ENCODE data around the gene NEDD9.

The NEDD9 gene

DNA sequence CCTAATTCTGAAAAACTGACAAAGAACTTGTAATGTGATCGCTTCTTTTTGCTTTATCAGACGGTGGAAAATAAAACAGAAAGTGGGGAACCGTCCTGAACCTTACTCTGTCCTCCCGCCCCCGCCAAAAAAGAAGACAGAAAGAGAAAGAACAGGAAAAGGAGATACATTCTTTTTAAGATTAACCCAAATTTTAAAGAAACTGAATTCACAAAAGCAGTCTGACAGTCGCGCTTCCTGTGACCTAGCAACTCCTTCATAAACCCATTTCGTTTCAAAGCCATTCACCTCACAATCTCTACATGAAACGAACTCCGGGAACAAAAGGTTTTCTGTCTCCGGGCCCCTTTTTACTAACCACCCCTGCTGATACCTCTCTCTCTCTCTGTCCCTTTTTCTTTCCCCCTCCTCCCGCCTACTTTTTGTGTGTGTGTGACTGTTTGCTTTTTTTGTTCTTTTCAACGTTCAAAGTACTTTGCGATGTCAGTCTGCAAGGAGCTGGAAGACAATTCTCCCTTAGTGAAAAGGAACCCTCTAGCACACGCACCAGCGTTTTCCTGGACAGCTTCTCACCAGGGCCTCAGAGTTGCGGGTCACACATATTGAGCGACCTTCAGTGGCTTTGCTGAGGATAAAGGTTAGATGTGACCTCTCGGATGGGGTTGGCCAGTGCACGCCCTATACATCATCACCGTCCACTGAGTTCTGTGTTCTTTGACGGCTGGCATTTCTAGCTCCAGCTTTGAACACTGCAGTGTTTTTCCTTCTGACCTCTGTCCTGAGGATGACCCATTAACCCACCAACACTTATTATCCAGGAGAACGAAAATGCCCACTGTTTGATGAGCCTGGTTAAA is 530 bp upstream of the NEDD9 start:
- DNase-seq = no peak

DNA sequence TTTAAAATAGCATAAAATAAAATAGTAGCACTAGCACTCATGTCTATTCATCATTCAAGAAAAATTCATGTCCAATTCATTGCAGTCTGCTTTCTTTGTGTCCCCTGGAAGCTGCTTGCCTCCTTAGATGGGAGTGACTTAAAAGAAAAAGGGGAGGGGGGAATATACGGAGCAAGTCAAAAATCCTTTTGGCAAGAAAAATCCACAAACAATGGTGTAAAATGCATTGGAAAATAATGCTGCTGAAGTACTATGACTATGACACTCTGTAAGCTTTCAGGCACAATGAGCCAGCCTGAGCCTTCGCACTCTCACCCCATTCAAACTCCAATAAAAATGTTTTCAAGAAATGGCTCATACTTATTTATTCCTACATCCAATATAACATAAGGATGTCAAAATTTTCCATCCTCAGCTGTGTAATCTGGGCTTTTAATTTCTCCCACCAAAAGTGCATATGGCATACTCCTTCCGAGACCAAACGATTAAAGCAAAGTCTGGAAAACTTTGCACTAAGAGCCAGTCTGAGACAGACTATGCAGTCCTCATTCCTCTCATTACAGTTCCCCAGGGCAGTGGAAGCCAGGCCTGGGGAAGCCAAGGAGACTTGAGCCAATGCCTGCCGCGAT is 790 bp downstream of the NEDD9 start:
- DNase-seq = no peak

DNA sequence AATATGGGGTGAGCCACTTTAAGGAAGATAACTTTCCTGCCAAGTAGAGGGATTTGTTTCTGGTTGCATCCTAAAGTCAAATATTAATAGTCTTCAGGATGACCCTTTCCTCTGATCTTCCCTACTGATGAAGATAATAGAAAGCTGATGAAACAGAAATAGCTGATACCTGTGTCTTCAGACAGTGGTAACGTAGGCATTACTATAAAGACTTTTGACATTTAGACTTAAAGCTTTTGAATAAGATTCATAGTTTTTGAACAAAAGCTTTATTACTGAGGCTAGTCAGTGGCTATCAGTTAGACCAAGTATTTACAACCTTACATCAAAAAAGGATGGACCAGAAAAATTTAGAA is 1.4 kb downstream of the NEDD9 start:
- no peak for DNase-seq

DNA sequence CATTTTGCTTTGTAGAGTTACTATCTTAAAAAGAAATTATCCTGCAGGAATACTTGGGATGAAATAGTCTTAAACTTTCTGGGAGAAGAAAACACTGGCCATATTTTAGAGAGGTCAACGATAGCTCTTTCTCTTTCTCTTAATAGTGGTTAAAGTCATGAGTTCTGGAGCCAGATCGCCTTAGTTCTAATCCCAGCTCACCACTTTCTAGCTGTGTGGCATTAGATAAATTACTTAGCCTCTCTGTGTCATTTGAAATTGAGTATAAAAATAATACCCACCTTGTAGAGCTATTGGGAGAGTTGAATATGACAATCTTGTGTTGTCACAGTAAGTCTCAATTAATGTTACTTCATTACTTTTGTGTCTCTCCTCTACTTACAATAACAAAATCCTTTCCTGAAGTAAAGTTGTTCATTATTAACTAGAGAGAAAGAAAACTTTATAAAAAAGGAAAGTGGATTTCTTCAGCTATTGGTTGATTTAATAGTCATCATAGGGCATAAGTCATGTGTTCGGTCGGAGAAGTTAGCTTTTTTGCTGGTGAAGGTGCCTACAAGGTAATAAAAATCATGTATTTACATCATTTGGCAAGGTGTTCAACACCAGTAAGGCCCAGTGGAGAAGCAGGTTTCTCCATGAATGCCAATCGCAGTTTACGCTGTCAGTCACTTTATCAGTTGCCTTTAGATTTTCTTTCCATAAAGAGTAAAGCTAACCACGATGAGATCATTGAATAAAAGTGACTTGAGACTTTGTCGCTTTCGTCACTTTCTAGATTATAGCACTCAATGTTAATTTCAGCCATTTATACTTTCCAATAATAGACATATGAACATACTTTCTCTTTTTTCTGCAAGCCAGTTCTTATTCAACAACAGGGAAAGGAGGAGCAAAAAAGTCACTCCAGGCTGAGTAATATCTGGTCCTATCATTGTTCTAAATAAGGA is 2.0 kb downstream of the NEDD9 start:
- DNase-seq = no peak

DNA sequence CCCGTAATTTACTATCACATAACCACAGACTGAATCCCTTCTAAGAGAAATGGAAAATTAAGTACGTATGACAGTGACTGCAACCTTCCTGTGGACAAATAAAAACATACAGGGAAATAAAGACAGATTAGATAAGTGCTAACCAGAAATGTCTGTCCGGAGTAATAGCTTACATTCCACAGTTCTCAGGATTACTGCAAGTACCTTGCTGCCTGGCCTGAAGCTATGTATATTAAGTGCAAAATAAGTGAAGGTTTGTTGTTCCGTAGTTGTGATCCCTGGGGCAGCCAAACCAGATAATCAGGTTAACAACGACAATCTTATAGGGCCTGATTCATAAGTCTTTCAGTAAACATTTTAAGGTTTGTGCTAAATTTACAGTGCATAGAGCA is 2.8 kb downstream of the NEDD9 start:
- no peak for DNase-seq

DNA sequence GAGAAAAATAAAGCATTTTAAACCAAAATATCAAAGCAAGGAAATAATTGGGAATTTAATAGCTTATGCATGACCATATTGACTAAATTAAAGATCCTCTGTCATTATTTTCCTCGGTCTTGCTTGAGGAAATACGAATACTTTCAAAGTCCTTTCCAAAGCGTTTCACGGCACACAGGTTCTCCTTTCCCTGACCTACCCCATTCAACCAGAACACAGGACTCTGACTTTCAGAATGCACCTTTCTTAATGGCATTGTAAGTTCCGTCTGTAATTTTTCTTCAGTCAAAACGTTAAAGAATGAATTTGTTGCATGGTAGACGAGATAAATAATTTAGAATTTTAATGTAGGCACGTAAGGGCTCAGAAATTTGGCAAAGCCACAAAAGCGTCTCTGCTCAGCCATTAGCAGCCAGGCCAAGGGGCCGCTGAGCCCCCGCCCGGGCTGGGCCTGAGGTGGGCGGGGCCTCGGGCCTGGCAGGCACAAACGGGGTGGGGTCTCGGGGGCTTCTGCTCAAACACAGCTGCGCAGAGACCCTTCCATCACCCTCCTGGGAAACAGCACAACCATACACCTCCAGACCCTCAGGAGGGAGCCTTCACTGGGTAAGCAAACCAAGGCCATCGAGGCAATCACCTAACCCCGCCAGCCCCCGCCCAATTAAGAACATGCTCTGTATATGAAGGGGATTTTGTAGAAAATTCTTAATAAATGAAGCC is 3.4 kb downstream of the NEDD9 start:
- no peak for DNase-seq

DNA sequence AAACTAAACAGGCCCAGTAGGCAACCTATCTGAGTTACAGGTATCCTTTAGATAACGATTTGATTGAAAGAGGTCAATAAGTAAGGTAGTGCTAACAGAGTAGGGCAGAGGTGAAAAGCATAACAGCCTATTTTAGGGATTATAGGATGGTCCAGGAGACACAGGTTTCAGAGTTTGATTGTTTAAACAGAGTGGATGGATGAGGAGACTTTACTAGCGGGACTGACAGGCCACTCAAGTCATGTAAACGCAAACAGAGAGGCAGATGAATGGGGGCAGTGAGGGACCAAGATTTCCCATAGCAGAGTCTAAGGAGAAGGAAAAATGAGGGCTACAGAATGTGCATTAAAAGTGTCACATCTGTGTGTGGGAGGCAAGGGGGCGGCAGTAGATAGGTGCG is 4.8 kb downstream of the NEDD9 start:
- no peak for DNase-seq

DNA sequence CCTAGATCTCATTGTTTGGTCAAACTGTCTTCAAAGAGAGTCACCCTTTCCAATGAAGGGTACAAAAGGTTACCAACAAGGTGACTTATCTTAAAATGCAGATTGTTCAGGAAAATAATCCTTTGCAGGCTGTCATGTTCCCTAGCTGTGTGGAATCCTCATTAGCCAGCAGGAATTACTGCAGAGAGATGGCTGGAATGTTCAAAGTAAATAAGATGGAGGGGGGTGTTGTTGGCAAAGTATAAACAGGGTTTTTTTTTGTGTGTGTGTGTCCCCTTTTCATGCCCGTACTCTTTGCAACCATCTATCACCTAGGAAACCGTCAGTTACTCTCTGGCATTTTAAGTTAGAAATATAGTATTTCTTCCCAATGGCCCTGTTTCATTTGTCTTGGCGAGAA is 6.5 kb downstream of the NEDD9 start:
- no peak for DNase-seq

DNA sequence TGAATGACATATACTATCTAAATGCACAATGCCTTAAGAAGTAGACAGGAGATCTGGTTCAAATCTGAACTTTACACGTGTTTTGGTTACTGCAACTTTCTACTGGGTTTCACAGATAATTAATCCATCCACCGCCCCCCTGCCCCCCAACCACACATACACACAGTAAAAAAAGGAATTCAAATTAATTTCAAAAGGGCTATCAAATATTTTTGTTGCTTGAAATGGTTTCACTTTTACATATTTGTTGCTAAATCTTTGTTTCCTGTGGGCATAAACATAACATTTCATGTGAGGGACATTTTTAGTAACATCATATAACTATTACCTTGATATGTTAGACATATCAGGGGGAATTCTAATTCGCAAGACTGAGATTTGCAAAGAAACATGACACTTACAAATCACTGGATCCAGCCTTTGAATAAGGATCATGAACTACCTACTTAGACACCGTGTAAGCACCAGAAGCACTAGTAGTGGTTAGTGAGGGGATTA is 7.5 kb downstream of the NEDD9 start:
- no peak for DNase-seq

DNA sequence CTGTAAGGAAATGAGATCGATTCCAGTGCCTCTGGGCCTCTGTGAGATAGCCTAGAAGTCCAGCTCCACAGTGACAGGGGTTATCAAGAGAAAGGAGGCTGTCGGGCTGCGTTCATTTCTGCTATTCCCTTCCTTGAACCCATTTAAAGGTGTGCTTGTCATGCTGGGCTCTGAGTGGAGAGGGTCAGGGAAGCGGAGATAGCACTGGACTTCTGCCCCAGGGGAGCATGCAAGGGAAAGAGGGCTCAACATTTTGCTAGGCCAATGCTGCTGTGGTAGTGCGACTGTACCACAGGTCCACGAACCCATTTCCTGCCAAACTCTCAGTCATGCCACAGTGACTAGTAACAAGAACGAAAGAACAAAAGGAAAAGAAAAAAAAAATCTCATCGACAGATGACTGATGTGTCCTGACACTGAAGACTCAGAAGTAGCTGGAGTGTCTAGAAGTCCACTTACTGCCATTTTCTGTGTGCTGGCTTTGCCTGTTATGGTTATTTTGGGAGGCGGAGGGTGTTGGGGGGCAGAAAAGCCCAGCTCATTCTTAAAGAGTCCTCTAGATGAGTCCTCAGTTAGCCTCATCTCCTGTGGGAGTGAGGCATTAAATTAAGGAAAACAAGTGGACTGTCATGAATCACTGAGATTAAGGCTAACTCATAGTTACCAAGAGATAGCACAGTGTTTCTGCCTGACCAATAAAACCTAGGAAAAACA is 8.1 kb downstream of the NEDD9 start:
- DNase-seq = no peak

DNA sequence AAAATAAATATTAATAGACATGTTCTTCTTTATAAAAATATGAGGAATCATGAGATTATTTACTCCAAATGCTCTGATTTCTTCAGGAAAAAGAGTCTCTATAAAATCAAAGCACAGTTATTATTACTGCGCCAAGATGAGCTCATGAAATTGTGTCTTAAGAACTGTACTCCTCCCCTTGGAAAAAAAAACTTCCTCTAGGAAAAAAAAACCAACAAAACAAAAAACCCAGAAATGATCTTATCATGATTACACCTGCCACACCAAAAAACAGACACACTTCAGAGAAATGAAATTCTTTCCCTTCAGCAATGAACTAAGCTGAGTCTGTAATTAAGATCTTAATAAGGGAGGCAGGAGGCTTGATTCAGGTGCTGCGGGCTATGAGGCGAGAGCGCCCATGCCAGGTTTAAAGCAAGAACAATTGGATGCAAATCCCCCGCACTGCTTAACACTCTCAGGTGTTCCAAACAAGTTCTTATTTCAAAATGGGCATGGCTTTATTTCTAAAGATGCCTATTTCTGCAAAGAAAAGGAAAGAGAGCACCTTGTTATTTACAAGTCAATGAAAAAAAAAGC is 9.1 kb downstream of the NEDD9 start:
- DNase-seq = no peak

DNA sequence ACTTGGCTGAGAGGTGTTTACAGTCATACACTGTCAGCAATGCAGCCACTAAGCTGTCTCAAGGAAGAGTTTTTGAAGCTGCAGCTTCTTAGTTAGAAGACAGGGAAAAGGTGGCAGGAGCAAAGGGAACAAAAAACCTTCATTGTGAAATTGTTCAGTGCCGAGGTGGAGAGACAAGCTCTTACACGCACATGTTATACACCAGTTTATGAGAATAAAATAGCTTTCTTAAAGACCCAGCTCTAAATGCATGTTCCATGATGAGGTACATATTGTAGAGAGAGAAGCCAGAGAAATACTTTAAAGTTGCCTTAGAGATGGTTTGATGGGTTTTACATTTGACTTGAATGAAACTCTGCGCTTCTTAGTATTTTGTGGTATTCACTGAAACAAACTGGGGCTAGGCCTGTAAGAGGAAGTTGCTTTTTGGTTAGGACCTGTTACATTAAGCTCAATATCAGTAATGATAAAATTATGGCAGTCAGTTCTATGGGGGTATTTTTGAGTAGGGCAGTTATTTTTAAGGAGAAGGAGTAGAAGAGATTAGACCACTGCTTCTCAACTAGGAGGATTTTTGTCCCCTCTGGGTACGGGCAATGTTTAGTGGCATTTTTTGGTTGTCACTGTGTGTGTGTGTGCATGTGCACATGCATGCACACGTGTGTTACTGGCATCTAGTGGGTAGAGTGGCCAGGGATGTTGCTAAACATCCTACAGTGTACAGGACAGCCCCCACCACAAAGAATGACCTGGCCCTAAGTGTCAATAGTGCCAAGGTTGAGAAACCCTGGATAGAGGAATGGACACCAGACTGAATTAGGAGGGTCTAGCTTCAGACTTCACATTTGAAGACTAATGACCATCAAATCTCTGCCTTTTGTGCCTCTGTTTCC is 9.8 kb downstream of the NEDD9 start:
- no peak for DNase-seq

DNA sequence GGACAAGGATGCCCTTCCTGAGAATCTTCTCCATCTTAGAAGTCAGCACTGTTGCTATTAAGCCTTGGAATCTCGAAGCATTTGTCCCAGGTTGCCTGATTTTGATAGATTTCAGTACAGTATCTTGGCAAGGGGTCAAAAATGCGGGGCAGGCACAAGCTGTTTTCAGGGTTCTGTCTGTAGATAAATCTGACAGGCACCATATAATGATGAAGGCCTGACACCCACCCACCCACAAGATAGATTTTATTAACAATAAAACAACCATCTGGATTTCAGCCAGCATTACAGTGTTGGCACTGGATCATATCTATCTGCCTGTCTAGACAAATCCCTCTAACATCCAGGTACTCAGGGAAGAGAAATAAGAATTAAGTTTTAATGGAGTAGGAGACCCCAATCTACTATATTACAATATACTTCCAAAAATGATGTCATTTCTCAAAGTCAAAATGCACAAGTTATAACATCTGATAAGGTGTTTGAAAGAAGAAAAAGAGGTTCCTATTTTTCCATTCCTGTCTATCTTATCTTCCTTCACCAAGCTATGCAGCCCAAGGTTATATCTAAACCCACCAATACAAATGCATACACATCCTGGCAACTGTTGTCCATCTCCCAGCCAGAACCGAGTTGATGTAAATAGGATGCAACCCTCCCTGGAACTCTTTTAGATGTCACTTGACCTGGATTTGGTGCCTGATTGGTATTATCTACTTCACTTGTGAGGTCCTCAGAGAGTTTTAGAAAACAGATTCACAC is 10.7 kb downstream of the NEDD9 start:
- no peak for DNase-seq

DNA sequence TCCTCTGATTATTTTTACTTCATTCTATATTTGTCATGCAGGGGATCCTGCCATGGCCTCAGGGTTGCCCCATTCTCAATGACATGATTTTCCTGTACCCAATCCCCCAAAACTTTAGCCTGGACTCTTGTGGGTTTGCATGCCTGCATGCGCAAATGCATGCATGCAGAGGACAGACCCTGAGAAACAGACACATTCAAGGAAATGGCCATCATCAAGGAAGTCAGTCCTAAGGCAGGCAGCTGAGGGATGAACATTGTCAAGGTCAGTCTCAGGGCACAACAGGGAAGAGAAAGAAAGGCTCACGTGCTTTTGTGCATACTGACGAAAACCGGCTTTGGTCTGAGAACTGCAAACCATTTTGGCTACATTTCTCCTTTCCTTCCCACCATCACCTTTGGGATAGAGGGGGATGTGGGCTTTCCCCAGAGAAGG is 13.1 kb downstream of the NEDD9 start:
- no peak for DNase-seq

DNA sequence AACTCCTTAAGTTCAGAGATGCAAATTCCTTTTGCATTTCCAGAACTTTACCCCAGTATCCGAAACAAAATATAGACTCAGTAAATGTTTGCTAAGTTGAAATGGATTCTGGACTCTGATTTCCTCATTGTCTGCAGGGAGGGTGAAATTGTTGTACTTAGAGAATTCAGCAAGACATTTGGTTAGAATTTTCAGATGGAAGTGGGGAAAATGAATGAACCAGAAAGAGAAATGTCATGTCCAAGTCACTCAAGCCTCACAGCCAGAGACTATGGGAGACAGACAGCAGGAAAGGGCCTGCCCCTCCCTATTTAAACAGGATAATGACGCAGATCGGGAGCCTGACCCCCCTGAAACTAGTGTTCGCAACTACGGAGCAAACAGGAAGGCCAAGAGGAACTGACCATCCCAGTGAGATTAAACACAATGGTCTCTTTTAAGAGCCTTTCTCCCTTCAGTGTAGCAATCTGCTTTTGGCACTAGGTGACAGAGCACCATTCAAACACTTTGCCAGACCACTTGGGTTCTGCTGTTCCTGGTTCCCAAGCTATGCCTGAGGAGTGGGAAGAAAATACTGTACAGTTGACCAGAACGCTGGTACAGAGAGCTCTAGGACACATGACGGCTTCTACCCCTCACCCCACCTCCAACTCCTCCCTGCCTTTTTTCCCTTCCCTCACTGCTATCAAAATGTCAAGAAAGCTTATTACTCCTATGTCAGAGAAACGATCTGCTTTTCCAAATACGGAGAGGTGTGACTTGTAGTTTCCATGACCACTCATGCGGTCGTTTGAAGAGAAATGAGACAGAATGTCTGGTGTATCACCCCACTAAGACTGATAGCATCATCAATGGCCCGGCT is 13.7 kb downstream of the NEDD9 start:
- DNase-seq = no peak

DNA sequence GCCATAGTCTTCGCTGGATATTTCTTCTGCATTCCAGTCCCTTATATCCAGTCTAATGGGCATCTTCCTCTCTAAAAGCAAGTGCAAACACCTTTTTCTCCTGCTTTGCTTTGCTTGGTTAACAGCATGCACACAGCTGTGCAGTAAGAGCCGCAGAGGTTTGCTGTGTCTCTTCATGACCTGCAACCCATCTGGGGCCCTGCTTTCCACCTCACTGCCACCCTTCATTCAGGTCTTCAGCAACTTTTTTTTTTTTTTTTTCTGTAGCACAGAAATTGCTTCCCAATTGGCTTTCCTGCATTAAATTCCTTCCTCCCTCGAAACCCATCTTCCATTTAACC is 14.4 kb downstream of the NEDD9 start:
- no peak for DNase-seq

DNA sequence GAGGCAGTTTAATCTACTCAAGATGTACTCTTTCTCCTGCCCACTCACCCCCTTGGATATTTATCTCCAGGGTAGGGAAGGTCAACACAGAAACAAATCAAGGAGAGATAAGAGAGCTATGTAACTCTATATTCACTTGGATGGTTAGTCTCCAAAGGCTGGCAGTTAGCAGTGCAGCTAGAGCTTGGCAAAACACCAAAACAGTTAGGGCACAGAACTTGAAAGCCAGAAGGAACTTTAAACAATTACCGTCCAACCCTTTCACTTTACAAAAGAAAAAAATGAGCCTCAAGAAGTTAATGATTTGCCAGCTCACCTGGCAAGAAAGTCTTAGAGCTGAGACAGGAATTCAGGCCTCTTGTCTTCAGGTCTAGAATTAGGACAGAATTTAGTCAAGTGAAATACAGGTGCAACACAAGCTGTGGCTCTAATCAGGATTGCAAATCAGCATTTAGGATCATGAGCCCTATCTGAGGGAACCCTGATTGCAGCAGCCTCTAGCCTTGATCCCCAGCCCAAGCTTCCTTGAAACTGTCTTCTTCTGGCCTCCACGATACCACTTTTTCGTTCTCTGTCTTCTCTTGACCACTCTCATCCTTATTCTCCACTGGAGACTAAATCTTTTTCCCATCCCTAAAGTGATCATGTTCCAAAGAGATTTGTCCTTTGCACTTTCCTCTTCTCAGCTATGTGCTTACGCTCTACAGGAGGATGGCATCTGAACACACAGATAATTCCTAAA is 14.9 kb downstream of the NEDD9 start:
- DNase-seq = no peak

DNA sequence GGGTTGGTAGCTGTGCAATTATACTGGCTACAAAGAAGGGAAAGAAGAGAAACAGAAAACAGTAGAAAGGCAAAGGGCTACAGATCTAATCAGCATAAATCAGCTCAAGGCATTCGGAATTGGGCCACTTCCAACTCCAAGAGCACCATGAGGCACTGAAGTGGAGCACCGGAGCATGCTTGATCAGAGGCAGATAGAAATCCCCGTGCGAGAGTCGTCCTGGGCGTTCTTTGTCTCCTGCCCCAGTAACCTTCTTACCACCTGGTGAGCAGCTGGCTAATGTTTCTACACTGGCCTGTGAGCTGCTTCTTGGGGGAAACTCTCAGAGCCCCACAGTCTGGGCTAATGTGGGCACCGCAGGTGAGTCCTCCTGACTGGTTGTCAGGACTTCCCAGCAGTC is 16.7 kb downstream of the NEDD9 start:
- no peak for DNase-seq

All from activated naive CD4-positive, alpha-beta T cell treated with anti-CD3 and anti-CD28 coated beads, Interleukin-2, amount 50 U/mL, for 16 hours (primary cell).